Measurements from ENCODE around the gene CYP2A7.
"Not testable (repeated sequence)": the region's sequence is repeated elsewhere in the genome, so short reads cannot be mapped to it uniquely, and the experiment has no call there.

The CYP2A7 gene, protein sequence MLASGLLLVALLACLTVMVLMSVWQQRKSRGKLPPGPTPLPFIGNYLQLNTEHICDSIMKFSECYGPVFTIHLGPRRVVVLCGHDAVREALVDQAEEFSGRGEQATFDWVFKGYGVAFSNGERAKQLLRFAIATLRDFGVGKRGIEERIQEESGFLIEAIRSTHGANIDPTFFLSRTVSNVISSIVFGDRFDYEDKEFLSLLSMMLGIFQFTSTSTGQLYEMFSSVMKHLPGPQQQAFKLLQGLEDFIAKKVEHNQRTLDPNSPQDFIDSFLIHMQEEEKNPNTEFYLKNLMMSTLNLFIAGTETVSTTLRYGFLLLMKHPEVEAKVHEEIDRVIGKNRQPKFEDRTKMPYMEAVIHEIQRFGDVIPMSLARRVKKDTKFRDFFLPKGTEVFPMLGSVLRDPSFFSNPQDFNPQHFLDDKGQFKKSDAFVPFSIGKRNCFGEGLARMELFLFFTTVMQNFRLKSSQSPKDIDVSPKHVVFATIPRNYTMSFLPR

GRCh38 chr19:40882062-40882461 lies at the start of gene CYP2A7:
Gene CYP2A7 (minus strand): TSS chr19:40882231. CDS start chr19:40882210, 21 bp downstream.
- DNase-seq, result not testable (repeated sequence)

- DNase-seq, result not testable (repeated sequence)
These were observed 48.8 kb upstream of the CYP2A7 start for GRCh38 chr19:40930799-40931198.

- not testable (repeated sequence) for DNase-seq
These were observed 47.9 kb upstream of the CYP2A7 start for GRCh38 chr19:40929942-40930341.

GRCh38 chr19:40928850-40929249 lies 46.8 kb upstream of the CYP2A7 start:
- DNase-seq, result no peak

DNA sequence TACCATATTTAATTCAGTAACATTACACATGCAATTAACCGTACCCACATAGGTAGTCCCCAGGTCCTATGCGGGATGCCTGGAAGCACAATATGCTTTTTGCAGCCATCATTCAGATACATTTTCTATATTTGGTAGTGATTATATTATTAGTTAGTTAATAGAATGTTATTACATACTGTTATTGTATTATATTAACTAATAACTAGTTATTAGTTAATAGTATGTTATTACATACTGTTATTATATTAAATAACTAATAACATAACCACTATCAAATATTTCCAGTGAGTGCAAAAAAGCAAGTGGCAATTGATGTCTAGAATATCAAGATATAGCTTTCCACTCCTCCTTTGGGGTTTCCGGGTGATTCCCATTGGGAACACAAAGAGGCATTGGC lies 45.5 kb upstream of the CYP2A7 start:
- no peak for DNase-seq

DNA sequence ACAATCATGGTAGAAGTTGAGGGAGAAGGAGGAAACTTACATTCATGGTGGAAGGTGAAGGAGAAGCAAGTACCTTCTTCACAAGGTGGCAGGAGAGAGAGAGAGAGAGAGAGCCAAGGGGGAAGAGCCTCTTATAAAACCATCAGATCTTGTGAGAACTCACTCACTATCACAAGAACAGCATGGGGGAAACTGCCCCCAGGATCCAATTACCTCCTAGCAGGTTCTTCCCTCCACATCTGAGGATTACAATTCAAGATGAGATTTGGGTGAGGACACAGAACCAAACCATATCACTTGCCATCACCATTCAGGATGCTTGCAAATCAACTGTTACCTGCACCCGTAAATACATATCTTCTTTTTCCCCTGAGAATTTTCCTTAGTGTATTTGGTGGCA lies 44.2 kb upstream of the CYP2A7 start:
- DNase-seq, result not testable (repeated sequence)

- no peak for DNase-seq
These were observed 41.9 kb upstream of the CYP2A7 start for GRCh38 chr19:40923934-40924391.

DNA sequence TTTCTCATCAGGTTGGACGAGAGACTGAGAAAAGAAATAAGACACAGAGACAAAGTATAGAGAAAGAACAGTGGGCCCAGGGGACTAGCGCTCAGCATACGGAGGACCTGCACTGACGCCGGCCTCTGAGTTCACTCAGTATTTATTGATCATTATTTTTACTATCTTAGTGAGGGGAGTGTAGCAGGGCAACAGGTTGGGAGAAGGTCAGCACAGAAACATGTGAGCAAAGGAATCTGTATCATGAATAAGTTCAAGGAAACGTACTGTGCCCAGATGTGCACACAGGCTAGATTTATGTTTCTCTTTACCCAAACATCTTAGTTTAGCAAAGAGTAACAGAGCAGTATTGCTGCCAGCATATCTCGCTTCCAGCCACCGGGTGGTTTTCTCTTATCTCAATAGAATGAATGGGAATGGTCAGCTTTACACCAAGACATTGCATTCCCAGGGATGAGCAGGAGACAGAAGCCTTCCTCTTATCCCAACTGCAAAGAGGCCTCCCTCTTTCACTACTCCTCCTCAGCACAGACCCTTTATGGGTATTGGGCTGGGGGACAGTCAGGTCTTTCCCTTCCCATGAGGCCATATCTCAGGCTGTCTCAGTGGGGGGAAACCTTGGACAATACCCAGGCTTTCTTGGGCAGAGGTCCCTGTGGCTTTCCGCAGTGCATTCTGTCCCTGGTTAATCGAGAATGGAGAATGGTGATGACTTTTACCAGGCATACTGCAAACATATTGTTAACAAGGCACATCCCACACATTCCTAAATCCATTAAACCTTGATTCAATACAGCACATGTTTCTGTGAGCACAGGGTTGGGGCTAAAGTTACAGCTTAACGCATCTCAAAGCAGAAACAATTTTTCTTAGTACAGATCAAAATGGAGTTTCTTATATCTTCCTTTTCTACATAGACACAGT lies 40.5 kb upstream of the CYP2A7 start:
- not testable (repeated sequence) for DNase-seq

DNA sequence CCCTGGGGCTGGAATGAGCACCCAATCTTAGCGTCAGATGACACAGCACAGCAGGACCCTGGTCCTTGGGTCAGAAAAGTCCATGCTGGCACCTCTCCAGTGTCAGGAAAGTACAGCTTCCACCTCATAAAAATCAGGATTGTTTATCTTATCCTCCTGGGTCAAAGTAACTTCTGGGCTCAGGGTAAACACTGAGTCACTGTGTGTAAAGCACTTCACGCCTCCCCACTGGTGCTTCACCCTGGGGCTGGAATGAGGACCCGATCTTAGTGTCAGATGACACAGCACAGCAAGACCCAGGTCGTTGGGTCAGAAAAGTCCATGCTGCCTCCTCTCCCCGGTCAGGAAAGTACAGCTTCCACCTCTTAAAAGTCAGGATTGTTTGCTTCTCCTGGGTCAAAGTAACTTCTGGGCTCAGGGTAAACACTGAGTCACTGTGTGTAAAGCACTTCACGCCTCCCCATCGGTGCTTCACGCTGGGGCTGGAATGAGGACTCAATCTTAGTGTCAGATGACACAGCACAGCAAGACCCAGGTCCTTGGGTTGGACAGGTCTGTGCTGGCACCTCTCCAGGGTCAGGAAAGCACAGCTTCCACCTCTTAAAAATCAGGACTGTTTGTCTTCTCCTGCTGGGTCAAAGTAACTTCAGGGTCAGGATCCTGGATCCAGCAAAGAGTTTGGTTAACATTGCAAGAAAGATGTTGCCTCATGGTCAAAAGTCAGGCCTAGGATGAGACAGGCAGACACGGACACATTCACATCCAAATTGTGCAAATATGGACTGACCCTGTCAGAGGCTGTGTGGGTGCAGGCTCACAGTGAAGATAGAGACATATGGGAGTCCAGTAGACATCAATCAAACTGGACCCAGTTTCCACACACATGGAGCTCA lies 39.2 kb upstream of the CYP2A7 start:
- no peak for DNase-seq

- DNase-seq, result no peak
These were observed 38.4 kb upstream of the CYP2A7 start for GRCh38 chr19:40920300-40921004.

- not testable (repeated sequence) for DNase-seq
These were observed 37.7 kb upstream of the CYP2A7 start for GRCh38 chr19:40919530-40920299.

- DNase-seq, result not testable (repeated sequence)
These were observed 36.3 kb upstream of the CYP2A7 start for GRCh38 chr19:40918303-40918702.

GRCh38 chr19:40908976-40909375 lies 26.9 kb upstream of the CYP2A7 start:
- no peak for DNase-seq

DNA sequence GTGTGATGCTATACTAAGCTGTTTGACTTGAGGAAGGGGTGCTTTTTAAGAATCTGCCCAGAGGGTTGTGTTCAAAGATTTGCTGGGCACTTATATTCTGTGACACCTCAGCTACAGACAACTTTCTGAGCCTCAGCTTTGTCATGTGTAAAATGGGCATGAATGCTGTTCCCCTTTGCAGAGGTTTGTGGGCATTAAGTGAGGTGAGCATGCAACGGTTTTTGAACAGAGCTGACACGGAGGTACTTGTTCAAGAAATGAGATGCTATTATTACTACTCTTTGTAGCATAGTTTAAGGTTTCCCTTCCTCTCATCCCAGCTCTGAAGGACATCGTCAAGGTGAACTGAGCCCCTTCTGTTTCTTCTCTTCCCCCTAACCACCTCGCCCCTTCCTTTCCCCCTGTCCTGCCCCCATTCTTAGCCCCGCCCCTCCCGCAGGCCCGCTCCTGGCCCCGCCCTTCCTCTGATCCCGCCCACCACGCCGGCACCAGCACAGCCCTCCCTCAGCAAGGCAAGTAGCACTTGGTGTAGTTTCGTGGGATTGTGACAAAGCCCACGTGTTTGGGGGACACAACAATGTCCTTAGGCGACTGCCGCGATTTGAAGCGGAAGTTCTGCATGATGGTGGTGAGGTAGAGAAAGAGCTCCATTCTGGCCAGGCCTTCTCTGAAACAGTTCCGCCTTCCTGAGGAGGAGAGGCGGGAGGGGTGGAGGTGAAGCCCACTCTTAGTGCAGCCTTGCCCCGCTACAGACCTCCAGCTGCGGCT lies 26.1 kb upstream of the CYP2A7 start:
- DNase-seq, result no peak

- DNase-seq, result no peak
These were observed 24.5 kb upstream of the CYP2A7 start for GRCh38 chr19:40906512-40906911.

GRCh38 chr19:40904673-40905156 lies 22.7 kb upstream of the CYP2A7 start:
- DNase-seq, result not testable (repeated sequence)

DNA sequence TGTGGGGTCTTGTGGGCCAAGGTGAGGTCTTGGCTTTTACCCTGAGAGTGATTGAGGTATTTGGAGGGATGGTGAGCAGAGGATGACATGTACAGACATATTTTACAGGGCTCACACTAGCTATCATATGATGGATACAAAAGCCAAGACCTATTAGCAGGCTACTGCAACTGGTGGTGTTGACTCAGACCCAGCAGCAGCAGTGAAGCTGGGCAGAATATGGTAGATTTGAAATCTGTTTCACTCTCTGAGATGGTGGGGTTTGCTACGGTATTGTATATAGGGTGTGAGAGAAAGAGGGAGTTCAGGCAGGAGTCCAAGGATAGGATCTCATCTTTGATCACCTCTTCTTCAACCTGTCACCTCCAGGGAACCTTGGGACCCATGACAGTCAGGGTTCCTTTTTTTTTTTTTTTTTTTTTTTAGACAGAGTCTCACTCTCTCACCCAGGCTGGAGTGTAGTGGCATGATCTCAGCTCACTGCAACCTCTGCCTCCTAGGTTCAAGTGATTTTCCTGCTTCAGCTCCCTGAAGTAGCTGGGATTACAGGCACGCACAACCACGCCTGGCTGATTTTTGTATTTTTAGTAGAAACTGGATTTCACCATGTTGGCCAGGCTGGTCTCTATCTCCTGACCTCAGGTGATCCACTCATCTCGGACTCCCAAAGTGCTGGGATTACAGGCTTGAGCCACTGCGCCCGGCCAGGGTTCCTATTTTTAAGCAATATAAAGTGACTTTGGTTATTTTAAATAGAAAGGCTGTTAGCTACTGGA lies 20.1 kb upstream of the CYP2A7 start:
- DNase-seq, result not testable (repeated sequence)

DNA sequence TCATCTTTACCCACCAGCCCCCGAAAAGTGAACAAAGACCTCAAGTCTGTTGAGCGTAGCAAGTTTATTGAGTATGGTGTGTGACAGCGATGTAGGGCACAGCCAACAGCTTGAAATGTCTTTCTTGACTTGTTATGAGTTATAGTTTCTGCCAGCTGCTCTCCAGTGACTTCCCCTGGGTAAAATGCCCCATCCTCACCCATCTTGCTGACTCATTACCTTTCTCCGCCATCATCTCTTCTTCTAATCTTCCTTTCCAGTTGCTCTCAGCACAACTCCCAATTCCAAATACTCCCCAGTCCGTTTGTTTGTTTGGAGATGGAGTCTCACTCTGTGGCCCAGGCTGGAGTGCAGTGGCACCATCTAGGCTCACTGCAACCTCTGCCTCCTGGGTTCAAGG lies 18.5 kb upstream of the CYP2A7 start:
- DNase-seq, result not testable (repeated sequence)

- not testable (repeated sequence) for DNase-seq
These were observed 17.9 kb upstream of the CYP2A7 start for GRCh38 chr19:40899964-40900363.
